Iris pigment epithelial cell (primary cell): ENCODE measurements around the gene ZNF778.
"Not testable (repeated sequence)": the region's sequence is repeated elsewhere in the genome, so short reads cannot be mapped to it uniquely, and the experiment has no call there.

Source experiments
- DNase-seq: peaks from one replicate; pipeline ENCODE4 v3.0.0-alpha.2; 2011; ENCODE audit warnings: low read depth

The ZNF778 gene

DNA sequence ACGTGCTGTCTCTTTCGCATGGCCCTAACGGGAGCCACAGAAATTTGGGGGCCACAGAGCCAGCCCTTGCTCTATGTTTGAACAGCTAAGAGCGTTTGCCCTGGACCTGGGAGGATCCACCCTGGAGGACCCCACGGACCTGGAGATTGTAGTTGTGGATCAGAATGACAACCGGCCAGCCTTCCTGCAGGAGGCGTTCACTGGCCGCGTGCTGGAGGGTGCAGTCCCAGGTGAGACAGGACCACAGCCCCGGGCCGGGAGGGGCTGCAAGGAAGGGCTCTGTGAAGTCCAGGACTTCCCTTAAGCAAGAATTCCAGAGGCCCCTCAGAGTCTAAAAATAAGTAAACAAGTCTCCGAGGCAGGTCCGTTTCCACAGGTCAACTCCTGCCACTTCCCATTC lies 34.0 kb upstream of the ZNF778 start:
- DNase-seq: no peak

DNA sequence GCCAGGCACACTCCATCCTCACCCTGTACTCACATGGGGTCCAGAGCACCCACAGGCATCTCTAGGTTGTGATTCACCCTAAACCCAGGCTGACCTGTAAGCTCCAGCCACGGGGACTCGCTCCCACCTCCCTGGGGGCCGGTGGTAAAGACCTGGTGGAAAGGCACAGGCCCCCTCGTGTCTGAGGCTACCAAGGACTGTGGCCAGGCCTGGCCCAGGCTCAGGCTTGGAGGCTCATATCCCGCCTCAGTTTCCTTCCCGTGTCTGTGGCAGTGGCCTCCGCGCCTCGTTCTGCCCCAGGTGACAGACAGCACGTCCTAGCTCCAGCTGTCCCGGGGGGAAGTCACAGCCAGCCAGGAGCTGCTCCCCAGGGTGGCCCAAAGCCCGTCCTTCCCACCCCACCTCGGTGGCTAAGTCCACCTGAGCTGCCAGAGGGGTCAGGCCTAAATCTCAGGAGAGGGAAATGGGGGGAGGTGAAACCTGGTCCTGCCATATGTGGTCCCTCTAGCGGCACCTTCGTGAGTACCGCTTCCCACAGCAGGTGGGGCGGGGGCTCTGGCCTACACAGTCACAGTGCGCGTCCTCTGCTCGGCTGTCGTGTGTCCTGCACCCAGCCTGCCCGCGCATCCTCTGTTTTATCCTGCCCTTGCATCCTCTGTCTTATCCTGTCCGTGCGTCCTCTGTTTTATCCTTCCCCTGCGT lies 33.4 kb upstream of the ZNF778 start:
- no peak for DNase-seq

DNA sequence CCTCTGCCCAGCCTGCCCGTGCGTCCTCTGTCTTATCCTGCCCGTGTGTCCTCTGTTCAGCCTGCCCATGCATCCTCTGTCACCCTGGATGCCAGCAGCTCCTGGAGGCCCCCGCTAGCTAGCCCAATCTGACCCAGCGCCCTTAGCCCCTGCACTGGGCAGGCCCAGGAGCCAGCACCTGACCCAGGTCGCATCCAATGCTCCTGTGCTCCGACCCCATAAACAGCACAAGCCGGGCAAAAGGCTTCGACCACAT lies 32.9 kb upstream of the ZNF778 start:
- no peak for DNase-seq

DNA sequence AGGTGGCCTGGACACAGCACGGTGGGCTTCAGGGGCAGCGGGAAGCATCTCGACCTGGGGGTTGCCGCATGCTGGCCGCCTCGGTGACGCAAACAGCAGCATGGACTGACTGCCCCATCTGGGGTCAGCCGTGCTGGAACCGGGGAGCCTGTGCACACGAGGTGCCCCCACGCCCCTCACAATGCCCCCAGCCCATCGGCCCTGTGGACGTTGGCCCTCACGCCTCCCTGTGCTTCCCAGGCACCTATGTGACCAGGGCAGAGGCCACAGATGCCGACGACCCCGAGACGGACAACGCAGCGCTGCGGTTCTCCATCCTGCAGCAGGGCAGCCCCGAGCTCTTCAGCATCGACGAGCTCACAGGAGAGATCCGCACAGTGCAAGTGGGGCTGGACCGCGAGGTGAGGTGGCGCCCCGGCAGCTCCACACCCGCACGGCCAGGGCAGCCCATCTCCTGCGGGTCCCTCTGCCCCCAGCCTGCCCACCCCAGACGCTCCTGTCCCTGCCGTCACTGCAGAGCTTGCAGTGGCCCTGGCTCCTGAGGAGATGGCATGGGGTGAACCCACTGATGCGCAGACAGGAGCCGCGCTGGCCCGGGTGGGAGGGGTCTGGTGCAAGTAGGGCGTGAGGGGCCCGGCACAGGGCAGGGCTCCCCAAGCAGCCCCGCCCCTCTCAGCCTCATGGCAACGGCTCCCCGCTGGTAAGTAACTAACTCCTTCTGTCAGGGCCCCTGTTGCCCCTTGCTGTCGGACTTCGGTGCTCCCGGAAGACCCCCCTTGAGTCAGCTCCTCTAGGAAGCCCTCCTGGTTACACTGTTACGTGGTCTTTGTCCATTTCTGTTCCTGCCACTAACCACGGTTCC lies 32.3 kb upstream of the ZNF778 start:
- no peak for DNase-seq

DNA sequence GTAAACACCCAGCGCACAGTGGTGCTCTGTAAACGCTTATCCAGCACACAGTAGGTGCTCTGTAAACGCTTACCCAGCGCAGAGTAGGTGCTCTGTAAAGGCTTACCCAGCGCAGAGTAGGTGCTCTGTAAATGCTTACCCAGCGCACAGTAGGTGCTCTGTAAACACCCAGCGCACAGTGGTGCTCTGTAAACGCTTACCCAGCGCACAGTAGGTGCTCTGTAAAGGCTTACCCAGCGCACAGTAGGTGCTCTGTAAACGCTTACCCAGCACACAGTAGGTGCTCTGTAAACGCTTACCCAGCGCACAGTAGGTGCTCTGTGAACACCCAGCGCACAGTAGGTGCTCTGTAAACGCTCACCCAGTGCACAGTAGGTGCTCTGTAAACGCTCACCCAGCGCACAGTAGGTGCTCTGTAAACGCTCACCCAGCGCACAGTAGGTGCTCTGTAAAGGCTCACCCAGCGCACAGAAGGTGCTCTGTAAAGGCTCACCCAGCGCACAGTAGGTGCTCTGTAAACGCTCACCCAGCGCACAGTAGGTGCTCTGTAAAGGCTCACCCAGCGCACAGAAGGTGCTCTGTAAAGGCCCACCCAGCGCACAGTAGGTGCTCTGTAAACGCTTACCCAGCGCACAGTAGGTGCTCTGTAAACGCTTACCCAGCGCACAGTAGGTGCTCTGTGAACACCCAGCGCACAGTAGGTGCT lies 31.5 kb upstream of the ZNF778 start:
- DNase-seq: not testable (repeated sequence)

DNA sequence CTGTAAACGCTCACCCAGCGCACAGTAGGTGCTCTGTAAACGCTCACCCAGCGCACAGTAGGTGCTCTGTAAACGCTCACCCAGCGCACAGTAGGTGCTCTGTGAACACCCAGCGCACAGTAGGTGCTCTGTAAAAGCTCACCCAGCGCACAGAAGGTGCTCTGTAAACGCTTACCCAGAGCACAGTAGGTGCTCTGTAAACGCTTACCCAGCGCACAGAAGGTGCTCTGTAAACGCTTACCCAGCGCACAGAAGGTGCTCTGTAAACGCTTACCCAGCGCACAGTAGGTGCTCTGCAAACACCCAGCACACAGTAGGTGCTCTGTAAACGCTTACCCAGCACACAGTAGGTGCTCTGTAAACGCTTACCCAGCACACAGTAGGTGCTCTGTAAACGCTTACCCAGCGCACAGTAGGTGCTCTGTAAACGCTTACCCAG lies 30.9 kb upstream of the ZNF778 start:
- not testable (repeated sequence) for DNase-seq

DNA sequence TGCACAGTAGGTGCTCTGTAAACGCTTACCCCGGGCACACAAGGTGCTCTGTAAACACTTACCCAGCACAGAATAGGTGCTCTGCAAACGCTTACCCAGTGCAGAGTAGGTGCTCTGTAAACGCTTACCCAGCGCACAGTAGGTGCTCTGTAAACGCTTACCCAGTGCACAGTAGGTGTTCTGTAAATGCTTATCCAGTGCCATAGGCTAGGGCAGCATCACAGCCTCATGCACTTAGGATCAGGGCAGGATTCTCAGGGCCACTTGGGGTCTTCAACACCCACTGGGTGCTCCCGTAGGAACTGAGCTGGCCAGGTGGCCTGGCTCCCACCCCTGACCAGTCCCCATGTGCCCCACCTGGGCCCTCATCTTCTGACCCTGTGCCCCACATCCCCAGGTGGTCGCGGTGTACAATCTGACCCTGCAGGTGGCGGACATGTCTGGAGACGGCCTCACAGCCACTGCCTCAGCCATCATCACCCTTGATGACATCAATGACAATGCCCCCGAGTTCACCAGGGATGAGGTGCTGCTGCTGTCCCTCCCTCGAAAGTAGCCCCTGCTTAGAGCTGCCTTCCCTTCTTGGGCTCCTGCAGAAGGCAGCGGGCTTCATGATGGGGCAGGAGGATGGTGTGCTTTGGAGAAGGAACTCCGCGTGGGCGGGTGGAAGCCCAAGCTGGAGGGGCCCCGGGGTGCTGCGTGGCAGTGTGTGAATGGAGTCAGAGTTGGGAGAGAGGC lies 30.3 kb upstream of the ZNF778 start:
- no peak for DNase-seq

DNA sequence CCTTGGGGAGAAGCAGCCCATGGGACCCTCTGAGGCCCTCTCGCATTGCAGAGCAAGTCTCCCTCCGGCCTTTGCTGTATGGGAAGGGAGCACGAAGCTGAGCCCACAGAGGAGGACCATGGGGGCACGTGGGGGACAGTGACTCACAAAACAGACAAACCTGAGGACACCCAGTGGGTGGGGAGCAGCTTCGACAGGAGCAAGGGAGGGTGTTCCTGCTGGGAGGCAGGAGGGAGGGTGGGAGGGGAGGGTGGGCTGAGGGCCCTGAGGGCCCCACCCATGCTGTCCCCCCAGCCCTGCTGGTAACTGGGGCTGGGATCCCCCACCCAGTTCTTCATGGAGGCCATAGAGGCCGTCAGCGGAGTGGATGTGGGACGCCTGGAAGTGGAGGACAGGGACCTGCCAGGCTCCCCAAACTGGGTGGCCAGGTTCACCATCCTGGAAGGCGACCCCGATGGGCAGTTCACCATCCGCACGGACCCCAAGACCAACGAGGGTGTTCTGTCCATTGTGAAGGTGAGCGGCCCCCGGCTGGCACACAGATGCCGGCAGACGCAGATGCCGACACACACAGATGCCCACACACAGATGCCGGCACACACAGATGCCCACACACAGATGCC lies 29.6 kb upstream of the ZNF778 start:
- no peak for DNase-seq

DNA sequence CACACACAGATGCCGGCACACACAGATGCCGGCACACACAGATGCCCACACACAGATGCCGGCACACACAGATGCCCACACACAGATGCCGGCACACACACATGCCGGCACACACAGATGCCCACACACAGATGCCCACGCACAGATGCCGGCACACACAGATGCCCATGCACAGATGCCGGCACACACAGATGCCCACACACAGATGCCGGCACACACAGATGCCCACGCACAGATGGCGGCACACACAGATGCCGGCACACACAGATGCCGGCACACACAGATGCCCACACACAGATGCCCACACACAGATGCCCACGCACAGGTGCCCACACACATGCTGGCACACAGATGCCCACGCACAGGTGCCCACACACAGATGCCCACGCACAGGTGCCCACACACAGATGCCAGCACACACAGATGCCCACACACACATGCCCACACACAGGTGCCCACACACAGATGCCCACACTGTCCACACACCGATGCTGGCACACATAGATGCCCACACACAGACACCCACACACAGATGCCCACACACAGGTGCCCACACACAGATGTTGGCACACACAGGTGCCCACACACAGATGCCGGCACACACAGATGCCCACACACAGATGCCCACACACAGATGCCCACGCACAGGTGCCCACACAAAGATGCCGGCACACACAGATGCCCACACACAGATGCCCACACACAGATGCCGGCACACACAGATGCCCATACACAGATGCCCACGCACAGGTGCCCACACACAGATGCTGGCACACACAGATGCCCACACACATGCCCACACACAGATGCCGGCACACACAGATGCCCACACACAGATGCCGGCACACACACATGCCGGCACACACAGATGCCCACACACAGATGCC lies 28.8 kb upstream of the ZNF778 start:
- not testable (repeated sequence) for DNase-seq

DNA sequence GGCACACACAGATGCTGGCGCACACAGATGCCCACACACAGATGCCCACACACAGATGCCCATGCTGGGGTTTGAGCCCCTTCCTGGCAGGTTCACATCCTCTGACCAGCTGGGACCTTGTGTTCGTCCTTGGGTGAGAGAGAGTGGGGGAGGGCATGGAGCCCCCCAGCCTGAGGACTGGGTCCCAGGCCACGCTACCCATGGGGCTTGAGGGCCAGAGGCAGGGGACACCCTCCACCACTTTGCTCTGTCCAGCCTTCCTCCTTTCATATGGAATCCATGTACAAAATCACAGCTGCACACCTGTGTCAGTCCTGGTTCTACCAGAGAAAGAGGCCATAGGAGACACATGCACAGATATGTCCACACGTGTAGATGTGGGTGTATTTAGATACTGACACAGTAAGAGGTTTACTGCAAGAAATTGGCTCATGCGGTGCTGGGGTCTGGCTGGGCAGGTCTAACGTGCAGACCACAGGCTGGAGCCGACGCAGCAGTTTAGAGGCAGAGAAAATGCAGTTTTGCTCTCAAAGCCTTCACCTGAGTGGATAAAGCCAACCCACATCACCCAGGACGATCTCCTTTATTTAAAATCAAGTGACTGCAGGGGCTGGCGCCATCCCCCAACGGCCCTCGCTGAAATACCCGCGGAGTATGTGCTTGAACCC lies 28.0 kb upstream of the ZNF778 start:
- DNase-seq: no peak

DNA sequence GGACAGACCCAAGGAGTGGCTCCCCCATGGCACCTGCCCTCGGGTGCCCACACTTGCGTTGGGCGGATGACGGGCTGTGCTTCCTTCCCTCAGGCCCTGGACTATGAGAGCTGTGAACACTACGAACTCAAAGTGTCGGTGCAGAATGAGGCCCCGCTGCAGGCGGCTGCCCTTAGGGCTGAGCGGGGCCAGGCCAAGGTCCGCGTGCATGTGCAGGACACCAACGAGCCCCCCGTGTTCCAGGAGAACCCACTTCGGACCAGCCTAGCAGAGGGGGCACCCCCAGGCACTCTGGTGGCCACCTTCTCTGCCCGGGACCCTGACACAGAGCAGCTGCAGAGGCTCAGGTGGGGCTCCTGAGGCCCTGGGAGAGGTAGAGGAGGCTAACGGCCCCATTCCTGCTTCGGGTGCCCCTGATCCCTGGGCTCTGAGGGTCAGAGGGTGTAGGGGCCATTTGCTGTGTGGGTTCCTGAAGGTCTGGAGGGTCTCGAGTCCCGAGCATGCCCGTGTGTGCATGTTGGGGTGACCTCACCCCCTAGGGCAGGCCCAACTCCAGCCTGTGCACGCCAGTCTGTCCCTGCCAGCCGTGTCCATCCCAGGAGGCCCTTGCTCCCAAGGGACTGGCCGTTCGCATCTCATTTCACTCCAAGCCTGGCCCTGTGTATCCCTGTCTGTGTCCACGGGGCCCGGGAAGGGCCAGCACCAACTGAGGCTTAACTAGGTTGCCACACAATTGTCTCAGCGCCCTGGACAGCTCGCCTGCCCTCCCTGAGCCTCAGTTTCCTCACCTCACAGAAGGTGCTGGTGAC lies 27.1 kb upstream of the ZNF778 start:
- no peak for DNase-seq

DNA sequence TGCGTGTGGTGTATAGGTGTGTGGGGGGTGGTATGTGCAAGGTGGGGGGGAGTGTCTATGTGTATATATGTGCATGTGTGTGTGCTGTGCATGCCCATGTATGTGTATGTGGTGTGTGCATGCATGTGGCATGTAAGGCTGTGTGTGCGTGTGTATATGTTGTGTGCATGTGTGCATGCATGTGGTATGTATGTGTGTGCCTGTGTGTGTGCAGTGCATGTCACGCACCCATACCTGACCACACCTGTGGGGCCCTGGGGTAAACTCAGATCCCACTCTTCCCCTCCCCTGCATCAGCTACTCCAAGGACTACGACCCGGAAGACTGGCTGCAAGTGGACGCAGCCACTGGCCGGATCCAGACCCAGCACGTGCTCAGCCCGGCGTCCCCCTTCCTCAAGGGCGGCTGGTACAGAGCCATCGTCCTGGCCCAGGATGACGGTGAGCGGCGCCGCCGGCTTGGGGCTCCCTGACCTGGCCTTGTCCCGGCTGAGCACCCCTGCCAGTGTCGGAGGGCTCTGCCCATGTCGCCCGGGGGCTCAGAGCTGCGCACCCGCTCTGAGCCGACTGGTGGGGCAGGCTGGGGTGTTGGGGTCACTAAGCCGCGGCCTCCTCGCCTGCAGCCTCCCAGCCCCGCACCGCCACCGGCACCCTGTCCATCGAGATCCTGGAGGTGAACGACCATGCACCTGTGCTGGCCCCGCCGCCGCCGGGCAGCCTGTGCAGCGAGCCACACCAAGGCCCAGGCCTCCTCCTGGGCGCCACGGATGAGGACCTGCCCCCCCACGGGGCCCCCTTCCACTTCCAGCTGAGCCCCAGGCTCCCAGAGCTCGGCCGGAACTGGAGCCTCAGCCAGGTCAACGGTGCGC lies 26.2 kb upstream of the ZNF778 start:
- DNase-seq: no peak

DNA sequence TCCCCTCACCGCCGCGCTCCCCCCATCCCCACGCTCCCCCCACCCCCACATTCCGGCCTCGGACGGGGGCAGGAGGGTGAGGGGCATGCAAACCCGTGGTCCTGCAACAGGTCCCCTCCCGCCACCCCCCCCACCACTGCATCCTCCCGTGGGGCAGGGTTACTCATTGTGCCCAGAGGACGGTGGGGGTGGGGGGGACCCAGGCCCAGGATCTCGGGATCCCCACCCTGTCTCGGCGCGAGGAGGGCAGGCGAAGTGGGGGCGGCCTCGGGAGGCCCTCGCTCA lies 25.7 kb upstream of the ZNF778 start:
- DNase-seq: no peak

DNA sequence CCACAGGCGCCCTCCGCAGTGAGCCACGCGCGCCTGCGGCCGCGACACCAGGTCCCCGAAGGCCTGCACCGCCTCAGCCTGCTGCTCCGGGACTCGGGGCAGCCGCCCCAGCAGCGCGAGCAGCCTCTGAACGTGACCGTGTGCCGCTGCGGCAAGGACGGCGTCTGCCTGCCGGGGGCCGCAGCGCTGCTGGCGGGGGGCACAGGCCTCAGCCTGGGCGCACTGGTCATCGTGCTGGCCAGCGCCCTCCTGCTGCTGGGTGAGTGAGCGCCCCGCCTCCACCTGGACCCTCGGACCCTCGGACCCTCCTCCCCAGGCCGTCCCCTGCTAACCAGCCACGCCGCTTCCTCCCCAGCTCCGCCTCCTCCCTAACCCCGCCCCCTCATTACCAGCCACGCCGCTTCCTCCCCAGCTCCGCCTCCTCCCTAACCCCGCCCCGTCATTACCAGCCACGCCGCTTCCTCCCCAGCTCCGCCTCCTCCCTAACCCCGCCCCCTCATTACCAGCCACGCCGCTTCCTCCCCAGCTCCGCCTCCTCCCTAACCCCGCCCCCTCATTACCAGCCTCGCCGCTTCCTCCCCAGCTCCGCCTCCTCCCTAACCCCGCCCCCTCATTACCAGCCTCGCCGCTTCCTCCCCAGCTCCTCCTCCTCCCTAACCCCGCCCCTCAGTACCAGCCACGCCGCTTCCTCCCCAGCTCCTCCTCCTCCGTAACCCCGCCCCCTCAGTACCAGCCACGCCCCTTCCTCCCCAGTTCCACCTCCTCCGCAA lies 25.1 kb upstream of the ZNF778 start:
- DNase-seq: peak; percentile 90

DNA sequence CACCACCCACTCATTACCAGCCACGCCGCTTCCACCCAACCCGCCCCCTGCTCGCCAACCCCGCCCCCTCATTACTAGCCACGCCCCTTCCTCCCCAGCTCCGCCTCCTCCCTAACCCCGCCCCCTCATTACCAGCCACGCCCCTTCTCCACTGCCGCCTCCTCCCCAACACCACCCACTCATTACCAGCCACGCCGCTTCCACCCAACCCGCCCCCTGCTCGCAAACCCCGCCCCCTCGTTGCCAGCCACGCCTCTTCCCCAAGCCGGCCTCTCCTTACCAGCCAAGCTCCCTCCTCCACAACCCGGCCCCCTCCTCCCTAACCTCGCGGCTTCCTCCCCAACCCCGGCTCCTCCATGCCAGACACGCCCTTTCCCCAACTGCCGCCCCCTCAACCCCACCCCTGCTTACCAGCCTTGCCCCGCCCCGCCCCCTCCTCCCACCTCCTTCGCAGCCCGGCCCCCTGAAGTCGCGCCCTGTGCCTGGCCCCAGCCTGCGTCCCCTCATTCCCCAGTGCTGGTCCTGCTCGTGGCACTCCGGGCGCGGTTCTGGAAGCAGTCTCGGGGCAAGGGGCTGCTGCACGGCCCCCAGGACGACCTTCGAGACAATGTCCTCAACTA lies 24.4 kb upstream of the ZNF778 start:
- peak; percentile 86 for DNase-seq

DNA sequence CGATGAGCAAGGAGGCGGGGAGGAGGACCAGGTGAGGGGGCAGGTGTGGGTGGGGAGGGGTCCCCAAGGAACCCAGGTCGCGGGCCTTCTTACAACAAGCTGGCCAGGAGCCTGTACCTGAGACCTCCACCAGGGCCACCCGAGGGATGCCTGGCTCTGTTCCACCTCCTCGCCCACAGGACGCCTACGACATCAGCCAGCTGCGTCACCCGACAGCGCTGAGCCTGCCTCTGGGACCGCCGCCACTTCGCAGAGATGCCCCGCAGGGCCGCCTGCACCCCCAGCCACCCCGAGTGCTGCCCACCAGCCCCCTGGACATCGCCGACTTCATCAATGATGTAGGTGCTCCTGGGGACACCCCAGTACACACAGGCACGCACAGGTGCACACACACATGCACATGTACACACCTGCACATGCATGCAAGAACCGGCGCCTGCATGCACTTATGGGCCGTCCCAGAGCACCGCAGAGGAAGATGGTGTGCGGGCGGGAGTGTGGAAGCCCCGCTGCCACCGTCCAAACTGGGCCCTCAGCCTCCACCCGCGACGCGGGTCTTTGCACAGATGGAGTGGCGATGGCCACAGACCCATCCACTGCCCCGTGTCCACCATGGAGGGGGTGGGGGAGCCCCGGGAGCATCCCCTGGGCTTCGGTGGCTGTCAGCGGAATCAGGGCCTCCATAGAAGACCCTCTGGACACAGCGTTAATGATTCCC lies 23.8 kb upstream of the ZNF778 start:
- DNase-seq: no peak
